GM18526 (cell line): Measurements from ENCODE around the gene NAALAD2.
"Not testable (repeated sequence)": the region's sequence is repeated elsewhere in the genome, so short reads cannot be mapped to it uniquely, and the experiment has no call there.

ENCODE experiments used
- POLR2A ChIP-seq: IDR thresholded peaks from 3 replicates; pipeline ENCODE4 v1.6.1; 2011; ENCODE audit not compliant: insufficient read length; ENCODE audit errors: extremely low read depth

The NAALAD2 gene

DNA sequence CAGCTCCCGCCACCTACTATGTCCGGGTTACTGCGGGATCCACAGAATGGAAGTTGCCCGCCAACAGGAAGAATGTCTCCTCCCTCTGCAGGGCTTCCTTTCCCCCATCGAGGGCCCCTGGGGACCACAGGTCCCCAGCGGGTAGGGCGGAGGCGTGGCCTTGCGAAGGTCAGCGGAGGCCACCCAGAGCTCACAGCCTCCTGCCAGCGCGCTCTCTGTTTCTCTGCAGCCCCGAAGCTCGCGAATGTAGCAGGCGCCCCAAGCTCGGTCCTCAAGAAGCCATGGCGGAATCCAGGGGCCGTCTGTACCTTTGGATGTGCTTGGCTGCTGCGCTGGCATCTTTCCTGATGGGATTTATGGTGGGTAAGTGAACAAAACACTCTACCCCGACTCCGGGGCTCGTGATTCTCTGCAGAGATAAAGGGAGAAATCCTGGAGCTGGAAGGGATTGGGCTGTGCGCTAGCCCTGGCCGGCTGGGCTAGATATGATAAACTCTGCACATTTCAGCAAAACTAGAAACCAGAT lies at the start of gene NAALAD2:
Gene NAALAD2 (plus strand): TSS at position 186 of the 526 bp plus-strand sequence. CDS start 96 bp downstream, at position 282.
- no peak for TF ChIP-seq POLR2A

DNA sequence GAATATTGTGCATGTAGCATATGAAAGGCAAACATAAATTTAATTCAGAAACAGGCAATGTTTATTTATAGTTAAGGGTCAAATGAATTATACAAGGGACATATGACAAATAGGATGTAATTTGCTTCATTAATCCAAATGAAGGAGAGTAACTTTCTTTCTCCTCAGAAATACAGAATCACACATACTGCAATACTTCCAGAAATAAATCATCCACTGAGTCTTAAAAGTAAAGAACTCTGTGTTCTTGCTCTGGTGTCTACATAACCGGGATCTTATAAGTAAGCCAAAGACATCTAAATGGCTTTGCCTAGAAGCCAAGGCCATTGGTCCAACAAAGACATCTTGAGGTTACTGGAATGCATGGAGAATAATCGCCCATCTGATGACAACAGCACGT lies 48.8 kb upstream of the NAALAD2 start, which contains the start of gene UBTFL1:
Gene UBTFL1 (plus strand): TSS at position 301 of the 400 bp plus-strand sequence. CDS start 0 bp downstream, at position 301.
- TF ChIP-seq POLR2A, result not testable (repeated sequence)

DNA sequence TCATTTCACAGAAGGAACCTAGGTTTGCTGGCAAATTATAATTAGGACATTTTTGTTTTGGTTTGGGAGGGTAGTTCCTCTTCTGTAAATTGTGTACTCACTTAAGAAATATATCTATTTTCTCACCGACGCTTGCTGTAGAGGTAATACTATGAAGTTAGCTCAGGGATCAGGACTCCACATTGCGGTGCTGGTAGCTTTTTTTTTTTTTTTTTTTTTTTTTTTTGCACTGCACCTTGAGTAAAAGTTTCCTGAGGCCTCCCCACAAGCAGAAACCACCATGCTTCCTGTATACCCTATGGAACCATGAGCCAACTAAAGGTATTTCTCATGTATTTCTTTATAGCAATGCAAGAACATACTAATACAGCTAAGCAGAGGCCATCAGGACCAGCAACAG lies 34.0 kb upstream of the NAALAD2 start:
- TF ChIP-seq POLR2A, result no peak

DNA sequence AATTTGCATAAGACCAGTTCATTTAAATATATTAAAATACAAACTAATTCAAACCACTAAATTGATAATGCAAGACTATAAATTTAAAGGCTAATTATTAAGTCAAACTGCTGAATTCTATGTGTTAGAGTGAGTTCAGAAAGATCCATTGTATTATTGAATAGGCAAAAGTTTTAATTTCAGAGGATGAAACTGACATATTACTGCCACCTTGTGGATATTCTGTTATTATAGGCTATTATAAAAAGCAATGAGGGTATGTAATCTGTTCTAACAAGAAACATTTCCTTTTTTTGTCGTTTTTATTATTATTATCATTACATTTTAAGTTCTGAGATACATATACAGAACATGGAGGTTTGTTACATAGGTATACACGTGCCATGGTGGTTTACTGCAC lies 20.9 kb upstream of the NAALAD2 start:
- TF ChIP-seq POLR2A, result no peak

DNA sequence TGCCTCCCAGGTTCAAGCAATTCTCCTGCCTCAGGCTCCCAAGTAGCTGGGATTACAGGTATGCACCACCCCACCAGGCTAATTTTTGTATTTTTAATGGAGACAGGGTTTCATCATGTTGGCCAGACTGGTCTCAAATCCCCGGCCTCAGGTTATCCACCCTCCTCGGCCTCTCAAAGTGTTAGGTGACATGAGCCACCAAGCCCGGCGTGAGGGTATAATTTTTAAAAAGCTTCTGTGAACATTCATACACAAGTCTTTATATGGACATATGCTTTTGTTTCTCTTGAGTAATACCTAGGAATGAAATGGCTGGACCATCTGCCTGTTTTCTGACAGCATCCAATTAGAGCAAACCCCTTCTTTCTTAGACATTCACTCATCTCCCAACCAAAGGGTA lies 14.3 kb upstream of the NAALAD2 start:
- TF ChIP-seq POLR2A, result no peak

DNA sequence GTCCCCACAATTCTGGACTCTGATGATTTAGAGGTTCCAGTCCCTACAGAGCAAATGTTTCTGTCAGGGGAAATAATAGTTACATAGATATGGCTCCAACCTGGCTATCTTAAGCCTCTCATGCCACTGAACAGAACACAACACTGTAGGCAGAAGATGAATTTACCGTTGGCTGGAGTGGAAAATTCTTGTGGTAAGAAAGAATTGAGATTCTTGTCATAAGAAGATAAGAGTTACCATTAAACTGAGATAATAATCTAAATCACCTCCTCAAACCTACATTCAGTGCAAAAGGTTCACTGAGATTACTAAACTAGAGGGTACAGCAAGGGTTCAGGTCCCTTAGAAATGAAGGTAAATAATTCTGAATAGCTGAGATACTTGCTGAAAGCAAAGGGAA lies 10.1 kb upstream of the NAALAD2 start:
- TF ChIP-seq POLR2A, result no peak

DNA sequence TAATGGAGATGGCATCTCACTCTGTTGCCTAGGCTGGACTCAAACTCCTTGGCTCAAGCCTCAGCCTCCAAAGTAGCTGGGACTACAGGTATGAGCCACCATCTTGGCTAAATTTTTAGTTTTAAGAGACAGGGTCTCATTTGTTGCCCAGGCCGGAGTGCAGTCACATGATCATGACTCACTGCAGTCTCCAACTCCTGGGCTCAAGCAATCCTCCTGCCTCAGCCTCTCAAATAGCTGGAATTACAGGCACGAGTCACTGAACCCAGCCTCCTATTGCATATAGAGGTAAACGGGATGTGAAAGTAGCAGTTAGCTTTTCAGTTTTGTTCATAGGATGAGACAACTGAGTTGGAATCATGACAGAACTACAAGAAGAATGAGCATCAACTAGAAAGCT lies 9.5 kb upstream of the NAALAD2 start:
- TF ChIP-seq POLR2A, result no peak

DNA sequence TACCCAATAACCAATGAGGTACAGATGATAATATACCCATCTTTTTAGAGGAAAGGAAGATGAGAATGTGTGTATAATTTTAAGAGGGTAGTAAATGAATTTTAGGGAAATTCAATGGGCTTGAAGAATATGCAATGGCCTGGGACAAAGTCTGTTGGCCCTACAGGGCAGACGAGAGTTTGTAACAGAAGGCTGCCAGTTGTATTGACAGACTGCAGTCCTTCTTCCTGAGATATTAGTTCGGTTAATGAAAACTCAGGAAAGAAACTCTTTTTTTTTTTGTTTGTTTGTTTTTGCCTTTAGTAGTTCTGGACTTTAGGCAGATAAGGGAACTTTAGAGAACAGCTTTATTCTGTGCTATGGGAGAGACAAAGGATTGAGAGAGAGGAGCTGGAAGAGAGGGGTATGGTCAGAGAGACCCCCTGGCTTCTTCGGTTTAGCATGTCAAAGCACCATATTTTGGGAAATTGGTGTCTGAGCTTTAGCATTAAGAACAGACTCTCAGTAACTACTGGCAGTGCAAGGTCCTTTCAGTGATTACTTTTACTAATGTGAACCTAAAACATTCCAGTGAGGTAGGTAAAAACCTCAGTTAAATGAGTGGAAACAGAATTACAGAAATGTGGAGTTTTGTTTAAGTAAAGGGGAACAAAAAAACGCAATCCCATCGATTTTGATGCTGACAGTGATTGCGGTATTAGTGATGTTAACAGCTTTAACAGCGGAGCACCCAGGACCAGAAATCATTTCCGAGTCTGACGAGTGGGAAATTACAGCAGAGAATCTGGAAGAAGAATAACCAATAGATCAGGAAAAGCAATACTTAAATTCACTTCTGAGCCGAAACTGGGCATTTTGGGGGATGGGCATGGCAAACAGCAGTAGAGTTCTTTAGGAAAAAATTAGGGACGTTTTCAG lies 644 bp upstream of the NAALAD2 start:
- no peak for TF ChIP-seq POLR2A

DNA sequence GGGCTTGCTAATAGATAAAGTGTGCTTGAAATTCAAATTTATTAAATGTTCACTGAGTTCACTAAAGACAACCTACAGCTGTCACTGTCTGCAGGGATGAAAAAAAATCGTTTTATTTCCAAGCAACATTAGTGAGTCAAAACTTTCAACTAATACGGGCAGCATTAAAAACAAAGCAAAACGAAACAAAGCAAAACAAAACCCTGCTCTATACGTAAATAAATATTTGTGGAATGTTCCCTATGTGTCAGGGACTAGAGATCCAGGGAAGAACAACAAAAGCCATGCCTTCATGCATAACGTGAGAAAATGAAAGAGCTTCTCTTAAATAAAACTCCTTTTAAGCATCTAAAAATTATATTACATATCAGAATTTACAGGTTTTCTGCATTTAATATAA lies 553 bp downstream of the NAALAD2 start:
- TF ChIP-seq POLR2A, result no peak

DNA sequence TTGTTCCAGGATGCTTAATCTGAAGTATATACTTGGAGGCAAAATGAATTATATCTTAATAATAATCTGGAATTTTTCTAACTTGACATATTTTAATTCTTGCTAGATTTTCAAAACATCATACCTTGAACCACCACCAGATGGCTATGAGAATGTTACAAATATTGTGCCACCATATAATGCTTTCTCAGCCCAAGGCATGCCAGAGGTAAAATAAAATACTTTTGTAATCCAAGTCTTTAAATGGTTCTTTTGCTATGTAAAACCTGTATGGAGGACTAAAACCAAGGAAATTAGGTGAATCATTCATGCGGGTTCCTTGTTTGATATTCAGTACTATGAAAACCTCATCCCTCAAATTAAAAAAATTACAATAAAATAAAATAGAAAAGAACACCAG lies 14.4 kb downstream of the NAALAD2 start:
- TF ChIP-seq POLR2A, result no peak

DNA sequence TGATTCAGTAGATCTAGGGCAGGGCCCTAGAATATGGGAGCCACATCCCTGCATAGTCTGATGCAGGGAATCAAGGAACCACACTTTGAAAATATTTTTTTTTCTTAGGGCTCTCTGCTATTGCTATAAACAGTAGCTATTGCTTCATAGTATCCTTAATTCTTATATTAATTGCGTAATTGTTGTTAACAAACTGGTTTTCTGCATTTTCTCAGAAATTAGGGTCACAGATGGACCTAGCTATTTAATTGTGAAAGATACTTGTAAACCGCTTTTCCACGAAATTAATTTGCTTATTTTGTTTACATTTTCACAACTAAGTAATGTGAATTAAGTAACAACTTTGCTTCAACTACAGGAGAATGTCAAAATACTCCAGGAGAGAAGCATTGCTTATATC lies 34.1 kb downstream of the NAALAD2 start:
- no peak for TF ChIP-seq POLR2A

DNA sequence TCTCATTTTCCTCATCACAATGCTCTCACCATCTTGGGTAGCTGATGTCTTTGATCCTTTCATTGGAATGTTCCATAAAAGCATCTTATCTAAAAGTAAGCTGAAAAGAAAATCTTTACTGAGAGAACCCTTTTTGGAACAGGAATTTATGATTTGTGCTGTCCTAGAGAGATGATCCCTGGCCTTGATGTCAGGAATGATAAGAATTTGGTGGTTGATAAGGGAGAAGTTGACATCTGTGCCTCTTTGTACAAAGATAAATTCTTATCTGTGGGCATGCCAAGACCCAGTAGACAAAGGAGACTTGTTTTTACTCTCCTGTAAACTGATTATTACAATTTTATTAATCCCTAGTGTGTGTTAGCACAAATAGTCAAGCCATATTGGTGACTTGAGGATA lies 36.9 kb downstream of the NAALAD2 start:
- no peak for TF ChIP-seq POLR2A

DNA sequence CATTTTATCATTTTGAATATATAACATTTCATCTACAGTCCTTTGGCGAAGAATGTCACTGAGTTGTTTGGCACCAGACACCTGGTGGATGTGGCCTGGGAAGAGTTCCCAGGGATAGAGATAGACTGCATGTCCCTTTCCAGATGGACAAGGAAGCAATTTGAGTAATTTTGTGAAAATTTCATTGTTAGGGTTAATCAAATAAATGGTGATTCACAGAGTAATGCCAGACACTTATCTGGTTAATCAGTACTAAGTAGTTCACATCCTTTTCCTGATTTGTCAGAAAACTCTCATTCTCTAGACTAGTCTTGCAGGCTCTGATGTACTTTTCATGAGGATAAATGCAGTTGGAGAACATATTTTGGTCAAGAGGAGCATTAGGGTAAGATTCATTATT lies 41.6 kb downstream of the NAALAD2 start:
- TF ChIP-seq POLR2A, result no peak

DNA sequence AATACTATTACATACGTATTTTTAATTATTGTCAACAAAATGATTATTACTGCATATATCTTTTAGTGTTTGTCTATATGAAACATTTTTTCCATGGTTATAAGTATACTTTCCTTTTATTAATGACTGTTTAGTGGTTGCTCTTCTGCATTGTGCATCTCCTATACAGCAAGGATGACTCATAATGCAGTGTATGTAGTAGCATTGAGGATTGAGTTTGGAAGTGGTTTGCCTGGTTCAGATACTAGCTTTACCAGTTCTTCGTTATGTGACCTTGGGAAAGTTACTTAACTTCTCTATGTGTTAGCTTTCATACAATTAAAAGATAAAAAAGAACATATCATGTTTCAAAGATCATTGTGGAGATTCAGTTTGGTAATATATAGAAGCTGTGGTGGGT lies 44.3 kb downstream of the NAALAD2 start:
- no peak for TF ChIP-seq POLR2A

DNA sequence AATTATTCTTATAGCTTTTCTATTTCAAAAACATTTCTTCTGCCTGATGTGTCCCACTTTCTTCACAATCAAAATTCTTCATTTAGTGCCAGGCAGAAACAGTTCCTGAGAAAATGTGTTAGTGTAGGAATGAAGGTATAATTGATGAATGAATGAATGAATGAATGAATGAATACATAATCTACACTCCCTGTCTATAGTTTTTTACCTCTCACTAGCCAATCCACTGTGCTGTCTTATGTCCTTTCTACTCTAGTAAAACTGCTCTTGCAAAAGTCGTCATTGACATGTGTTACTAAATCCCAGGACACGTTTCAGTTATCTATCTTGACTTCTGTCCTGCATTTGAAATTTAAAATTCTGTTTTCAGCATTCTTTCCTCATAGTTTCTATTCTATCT lies 45.5 kb downstream of the NAALAD2 start:
- no peak for TF ChIP-seq POLR2A

DNA sequence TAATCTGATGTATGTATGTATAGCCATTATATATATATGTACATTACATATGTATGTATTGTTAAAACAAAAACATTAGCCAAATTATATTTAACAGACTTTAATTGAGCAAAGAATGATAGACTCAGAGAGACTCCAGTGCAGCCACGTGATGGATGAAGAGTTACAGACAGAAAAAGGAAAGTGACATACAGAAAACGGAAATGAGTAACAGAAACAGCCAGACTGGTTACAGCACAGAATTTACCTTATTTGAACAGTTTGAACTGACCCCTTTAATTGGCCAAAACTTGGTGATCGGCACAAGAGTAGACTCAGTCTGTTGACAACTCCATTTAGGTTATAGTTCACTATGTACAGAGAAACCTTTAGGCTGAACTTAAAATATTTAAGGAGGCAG lies 53.4 kb downstream of the NAALAD2 start:
- TF ChIP-seq POLR2A, result no peak

DNA sequence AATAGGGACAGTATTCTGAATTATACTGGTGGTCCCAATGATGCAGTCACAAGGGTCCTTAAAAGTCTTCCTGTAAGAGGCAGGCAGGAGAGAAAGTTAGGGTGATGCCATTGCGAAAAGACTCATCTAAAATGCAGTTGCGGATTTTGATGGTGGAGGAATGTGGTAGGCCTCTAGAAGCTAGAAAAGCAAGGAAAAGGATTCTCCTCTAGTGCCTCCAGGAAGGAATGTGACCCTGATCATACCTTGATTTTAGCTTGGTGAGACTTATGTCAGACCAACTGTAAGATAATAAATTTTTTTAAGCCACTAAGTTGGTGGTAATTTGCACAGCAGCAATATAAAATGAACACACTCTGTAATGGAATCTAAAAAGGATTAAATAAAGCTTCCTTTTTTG lies 54.5 kb downstream of the NAALAD2 start:
- TF ChIP-seq POLR2A, result no peak

DNA sequence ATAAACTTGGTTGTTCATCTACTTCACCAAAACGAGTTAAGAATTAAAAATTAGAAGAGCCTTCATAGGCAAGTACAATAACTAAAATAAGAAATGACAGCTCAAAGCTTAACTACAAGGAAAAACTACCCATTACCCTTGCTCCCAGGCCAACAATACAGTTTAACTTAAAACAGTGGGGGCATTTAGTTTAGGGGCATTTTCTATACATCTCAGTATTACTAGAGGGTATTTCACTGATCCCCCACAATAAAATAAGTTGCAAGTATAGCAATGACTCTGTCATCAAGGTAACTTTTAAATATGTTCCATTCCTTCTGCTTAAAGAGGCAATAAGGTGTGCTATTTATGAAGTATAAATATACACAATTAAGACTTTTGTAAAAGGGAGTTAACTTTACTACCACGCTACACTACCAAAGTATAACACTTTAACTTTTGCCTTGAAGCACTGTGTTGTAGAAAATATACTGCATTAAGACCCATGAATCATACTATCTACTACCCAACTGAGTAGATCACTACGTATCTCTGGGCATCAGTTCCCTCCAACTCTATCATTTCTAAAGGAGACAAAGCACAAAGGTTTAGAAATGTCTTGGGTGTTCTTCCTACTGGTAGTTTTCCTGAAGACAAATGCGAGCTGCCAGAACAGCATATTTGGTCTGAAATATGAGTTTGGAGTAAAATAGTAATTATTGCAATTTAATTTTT lies 58.6 kb downstream of the NAALAD2 start:
- no peak for TF ChIP-seq POLR2A
